ENCODE data around the gene QRICH1. TPM values are rescaled to one million over a fixed set of nuclear protein-coding genes. Genes with fewer than 3 reads are reported as not detected.

QRICH1 gene
- total and polyA plus RNA-seq, 2 donors = 53.3 to 75.8 TPM

GRCh38 chr3:48990636-48991469 is 103.0 kb downstream of the QRICH1 start:
- 8% methylated on average over 40 of the region's 40 CpGs for WGBS
- H3K36me3 ChIP-seq (ENCODE audit: control insufficient read depth in 2 of 2, insufficient read depth in 2 of 2, low read length in 1 of 2) = peaks cover 2 to 7% of the 10 kb centered on the region in 2 donors
- no peaks in the 10 kb centered on the region for H3K27me3 ChIP-seq (ENCODE audit: control insufficient read depth in 2 of 2, insufficient read depth in 1 of 2, low read length in 1 of 2)
- no peaks in the 10 kb centered on the region for H3K9me3 ChIP-seq (ENCODE audit: control insufficient read depth in 2 of 2, insufficient read depth in 1 of 2, low read length in 1 of 2)
- peak in 1 of 9 donors; percentile 40 for DNase-seq (ENCODE audit: low read depth in 6 of 9, low spot score in 9 of 9)
- H3K4me1 ChIP-seq (ENCODE audit: control insufficient read depth in 2 of 2, insufficient read depth in 2 of 2, low read length in 2 of 2) = peaks cover 9 to 23% of the 10 kb centered on the region in 2 donors
- peak overlapping the region; percentile 11 to 71 for H3K27ac ChIP-seq (ENCODE audit: low read depth in 1 of 2, low read length in 1 of 2)
- H3K4me3 ChIP-seq (ENCODE audit: low read length in 2 of 2) = peak overlapping the region; percentile 59 to 64

GRCh38 chr3:48989796-48990635 is 103.9 kb downstream of the QRICH1 start, which contains the start of gene P4HTM:
Gene P4HTM, plus strand, starts transcription at chr3:48990241. Its CDS starts 16 bp downstream, at chr3:48990257.
- peaks cover 9 to 23% of the 10 kb centered on the region in 2 donors for H3K4me1 ChIP-seq (ENCODE audit: control insufficient read depth in 2 of 2, insufficient read depth in 2 of 2, low read length in 2 of 2)
- peak in 7 of 9 donors; percentile 38 to 84 (median 62) for DNase-seq (ENCODE audit: low read depth in 6 of 9, low spot score in 9 of 9)

GRCh38 chr3:48989126-48989795 is 104.6 kb downstream of the QRICH1 start:
- H3K4me3 ChIP-seq (ENCODE audit: low read length in 2 of 2) = peak overlapping the region; percentile 55 to 64
- peak in 1 of 9 donors; percentile 5 for DNase-seq (ENCODE audit: low read depth in 6 of 9, low spot score in 9 of 9)
- H3K27me3 ChIP-seq (ENCODE audit: control insufficient read depth in 2 of 2, insufficient read depth in 1 of 2, low read length in 1 of 2) = no peaks in the 10 kb centered on the region
- peaks cover 11 to 18% of the 10 kb centered on the region in 2 donors for H3K36me3 ChIP-seq (ENCODE audit: control insufficient read depth in 2 of 2, insufficient read depth in 2 of 2, low read length in 1 of 2)
- H3K4me1 ChIP-seq (ENCODE audit: control insufficient read depth in 2 of 2, insufficient read depth in 2 of 2, low read length in 2 of 2) = peaks cover 9 to 23% of the 10 kb centered on the region in 2 donors
- H3K27ac ChIP-seq (ENCODE audit: low read depth in 1 of 2, low read length in 1 of 2) = peak overlapping the region; percentile 65 to 81
- 8% methylated on average over 21 of the region's 21 CpGs for WGBS
- H3K9me3 ChIP-seq (ENCODE audit: control insufficient read depth in 2 of 2, insufficient read depth in 1 of 2, low read length in 1 of 2) = no peaks in the 10 kb centered on the region

More at GRCh38 chr3:48989796-48990635, 103.9 kb downstream of the QRICH1 start, which contains the start of gene P4HTM:
- Histone ChIP-seq H3K27ac (ENCODE audit: low read depth in 1 of 2, low read length in 1 of 2) (peak within 1 kb of the TSS; percentile 65 to 81), H3K4me3 (ENCODE audit: low read length in 2 of 2) (peak within 1 kb of the TSS; percentile 59 to 64), H3K36me3 (ENCODE audit: control insufficient read depth in 2 of 2, insufficient read depth in 2 of 2, low read length in 1 of 2) (peaks cover 7 to 10% of the 10 kb centered on the region in 2 donors), H3K27me3 (ENCODE audit: control insufficient read depth in 2 of 2, insufficient read depth in 1 of 2, low read length in 1 of 2) (no peaks in the 10 kb centered on the region), H3K9me3 (ENCODE audit: control insufficient read depth in 2 of 2, insufficient read depth in 1 of 2, low read length in 1 of 2) (no peaks in the 10 kb centered on the region)
- under 1% methylated on average over 91 of the region's 91 CpGs for WGBS

GRCh38 chr3:48985831-48986376 is 108.0 kb downstream of the QRICH1 start:
- Histone ChIP-seq H3K4me3 (ENCODE audit: low read length in 2 of 2) (no peak overlapping the region), H3K36me3 (ENCODE audit: control insufficient read depth in 2 of 2, insufficient read depth in 2 of 2, low read length in 1 of 2) (peaks cover 28 to 50% of the 10 kb centered on the region in 2 donors), H3K4me1 (ENCODE audit: control insufficient read depth in 2 of 2, insufficient read depth in 2 of 2, low read length in 2 of 2) (peaks cover 6 to 14% of the 10 kb centered on the region in 2 donors), H3K27me3 (ENCODE audit: control insufficient read depth in 2 of 2, insufficient read depth in 1 of 2, low read length in 1 of 2) (no peaks in the 10 kb centered on the region), H3K9me3 (ENCODE audit: control insufficient read depth in 2 of 2, insufficient read depth in 1 of 2, low read length in 1 of 2) (no peaks in the 10 kb centered on the region), H3K27ac (ENCODE audit: low read depth in 1 of 2, low read length in 1 of 2) (no peak overlapping the region)
- WGBS = 98% methylated on average over 7 of the region's 7 CpGs
- no peak for DNase-seq (ENCODE audit: low read depth in 6 of 9, low spot score in 9 of 9)

- Histone ChIP-seq H3K27ac (ENCODE audit: low read depth in 1 of 2, low read length in 1 of 2) (no peak overlapping the region), H3K27me3 (ENCODE audit: control insufficient read depth in 2 of 2, insufficient read depth in 1 of 2, low read length in 1 of 2) (no peaks in the 10 kb centered on the region), H3K9me3 (ENCODE audit: control insufficient read depth in 2 of 2, insufficient read depth in 1 of 2, low read length in 1 of 2) (no peaks in the 10 kb centered on the region), H3K4me1 (ENCODE audit: control insufficient read depth in 2 of 2, insufficient read depth in 2 of 2, low read length in 2 of 2) (peaks cover 3 to 11% of the 10 kb centered on the region in 2 donors), H3K4me3 (ENCODE audit: low read length in 2 of 2) (no peak overlapping the region), H3K36me3 (ENCODE audit: control insufficient read depth in 2 of 2, insufficient read depth in 2 of 2, low read length in 1 of 2) (peaks cover 38 to 61% of the 10 kb centered on the region in 2 donors)
- no peak for DNase-seq (ENCODE audit: low read depth in 6 of 9, low spot score in 9 of 9)
Observed at GRCh38 chr3:48984663-48985062, 109.2 kb downstream of the QRICH1 start.

GRCh38 chr3:48983096-48983495 is 110.8 kb downstream of the QRICH1 start:
- whole genome bisulfite sequencing = 99% methylated on average over 4 of the region's 4 CpGs
- no peak overlapping the region for H3K27ac ChIP-seq (ENCODE audit: low read depth in 1 of 2, low read length in 1 of 2)
- H3K27me3 ChIP-seq (ENCODE audit: control insufficient read depth in 2 of 2, insufficient read depth in 1 of 2, low read length in 1 of 2) = no peaks in the 10 kb centered on the region
- DNase-seq (ENCODE audit: low read depth in 6 of 9, low spot score in 9 of 9) = no peak
- H3K4me1 ChIP-seq (ENCODE audit: control insufficient read depth in 2 of 2, insufficient read depth in 2 of 2, low read length in 2 of 2) = peaks cover 0 to 2% of the 10 kb centered on the region in 2 donors
- H3K9me3 ChIP-seq (ENCODE audit: control insufficient read depth in 2 of 2, insufficient read depth in 1 of 2, low read length in 1 of 2) = no peaks in the 10 kb centered on the region
- H3K36me3 ChIP-seq (ENCODE audit: control insufficient read depth in 2 of 2, insufficient read depth in 2 of 2, low read length in 1 of 2) = peaks cover 47 to 72% of the 10 kb centered on the region in 2 donors
- H3K4me3 ChIP-seq (ENCODE audit: low read length in 2 of 2) = no peak overlapping the region

GRCh38 chr3:48982686-48983085 is 111.2 kb downstream of the QRICH1 start:
- H3K36me3 ChIP-seq (ENCODE audit: control insufficient read depth in 2 of 2, insufficient read depth in 2 of 2, low read length in 1 of 2) = peaks cover 51 to 76% of the 10 kb centered on the region in 2 donors
- 97% methylated on average over 5 of the region's 5 CpGs for WGBS
- H3K27me3 ChIP-seq (ENCODE audit: control insufficient read depth in 2 of 2, insufficient read depth in 1 of 2, low read length in 1 of 2) = no peaks in the 10 kb centered on the region
- no peak overlapping the region for H3K27ac ChIP-seq (ENCODE audit: low read depth in 1 of 2, low read length in 1 of 2)
- no peak for DNase-seq (ENCODE audit: low read depth in 6 of 9, low spot score in 9 of 9)
- no peaks in the 10 kb centered on the region for H3K9me3 ChIP-seq (ENCODE audit: control insufficient read depth in 2 of 2, insufficient read depth in 1 of 2, low read length in 1 of 2)
- no peak overlapping the region for H3K4me3 ChIP-seq (ENCODE audit: low read length in 2 of 2)
- no peaks in the 10 kb centered on the region for H3K4me1 ChIP-seq (ENCODE audit: control insufficient read depth in 2 of 2, insufficient read depth in 2 of 2, low read length in 2 of 2)

GRCh38 chr3:48982016-48982415 is 111.9 kb downstream of the QRICH1 start:
- Histone ChIP-seq H3K9me3 (ENCODE audit: control insufficient read depth in 2 of 2, insufficient read depth in 1 of 2, low read length in 1 of 2) (no peaks in the 10 kb centered on the region), H3K4me3 (ENCODE audit: low read length in 2 of 2) (no peak overlapping the region), H3K27ac (ENCODE audit: low read depth in 1 of 2, low read length in 1 of 2) (no peak overlapping the region), H3K4me1 (ENCODE audit: control insufficient read depth in 2 of 2, insufficient read depth in 2 of 2, low read length in 2 of 2) (no peaks in the 10 kb centered on the region), H3K36me3 (ENCODE audit: control insufficient read depth in 2 of 2, insufficient read depth in 2 of 2, low read length in 1 of 2) (peaks cover 57 to 82% of the 10 kb centered on the region in 2 donors), H3K27me3 (ENCODE audit: control insufficient read depth in 2 of 2, insufficient read depth in 1 of 2, low read length in 1 of 2) (no peaks in the 10 kb centered on the region)
- DNase-seq (ENCODE audit: low read depth in 6 of 9, low spot score in 9 of 9) = no peak
